Activated T-cell treated with anti-CD3 and anti-CD28 coated beads for 48 hours (primary cell): ENCODE measurements around the gene USP33.
"Not testable (repeated sequence)": the region's sequence is repeated elsewhere in the genome, so short reads cannot be mapped to it uniquely, and the experiment has no call there.

ENCODE experiments used
- DNase-seq: peaks from one replicate; pipeline ENCODE4 v3.0.0-alpha.2; 2020; ENCODE audit warnings: low read depth

Gene USP33

DNA sequence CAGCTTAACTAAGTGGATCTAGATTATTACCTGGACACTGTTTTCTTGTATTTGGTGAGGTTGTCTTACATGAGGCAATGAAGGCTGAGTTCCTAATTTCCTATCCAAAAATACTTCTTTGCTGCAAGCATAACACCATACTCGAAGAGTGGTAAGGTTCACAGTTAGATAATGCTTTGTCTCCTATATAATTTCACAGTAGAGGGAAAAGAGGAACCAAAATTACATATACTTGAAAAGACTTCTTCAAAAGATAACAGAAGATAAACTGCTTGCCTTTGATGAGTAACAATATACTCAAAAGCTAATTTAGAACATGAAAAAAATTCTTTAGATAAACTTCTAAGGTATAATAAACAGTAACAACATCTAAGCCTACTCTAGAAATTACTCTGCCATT, 20.4 kb downstream of the USP33 start:
- DNase-seq: no peak

DNA sequence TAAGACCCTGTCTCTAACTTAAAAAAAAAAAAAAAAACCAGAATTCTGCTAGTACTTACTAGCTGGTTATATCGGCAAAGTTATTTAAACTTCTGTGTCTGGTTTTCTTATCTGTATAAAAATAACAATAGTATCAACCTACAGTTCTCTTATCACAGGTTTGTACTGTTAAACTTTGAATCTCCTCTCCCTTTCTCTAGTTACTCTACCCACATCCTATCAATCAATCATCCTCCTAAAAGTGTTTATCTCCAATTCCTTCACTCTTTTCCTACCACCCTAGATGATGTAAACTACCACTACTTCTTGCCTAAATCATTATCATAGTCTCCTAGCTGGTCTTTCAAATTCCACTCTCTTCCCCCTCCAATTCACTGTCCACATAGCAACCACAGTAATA, 27.6 kb downstream of the USP33 start:
- DNase-seq: no peak

DNA sequence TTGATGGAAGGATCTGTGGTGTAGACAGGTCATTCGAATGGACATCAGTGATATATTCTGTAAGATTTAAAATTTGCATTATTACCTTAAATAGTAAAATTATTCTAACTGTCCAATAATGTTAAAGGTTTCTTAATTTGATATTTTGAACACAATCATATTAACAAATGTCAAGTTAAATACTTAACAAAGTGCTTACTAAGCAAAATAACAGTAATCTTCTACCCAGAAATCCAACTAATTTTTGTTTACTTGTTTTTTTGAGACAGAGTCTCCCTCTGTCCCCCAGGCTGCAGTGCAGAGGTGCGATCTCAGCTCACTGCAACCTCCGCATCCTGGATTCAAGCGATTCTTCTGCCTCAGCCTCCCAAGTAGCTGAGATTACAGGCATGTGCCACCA, 33.9 kb downstream of the USP33 start:
- DNase-seq: no peak

DNA sequence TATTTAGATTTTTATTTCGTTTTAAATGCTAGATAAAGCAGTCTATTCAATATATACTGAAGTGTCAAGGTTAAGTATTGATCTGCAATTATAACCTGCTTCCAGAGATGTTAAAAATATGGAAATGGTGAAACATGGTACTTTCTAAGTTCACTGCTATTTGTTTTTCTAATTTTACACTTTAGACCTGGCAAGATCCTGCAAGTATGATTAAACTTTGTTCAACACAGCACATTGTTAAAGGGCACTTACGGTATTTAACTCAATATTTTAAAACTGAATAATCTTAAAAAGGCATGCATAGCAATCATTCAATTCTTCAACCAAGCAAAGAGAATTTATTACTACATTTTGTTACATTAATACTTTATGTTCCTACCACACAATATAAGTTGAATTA, 41.5 kb downstream of the USP33 start:
- DNase-seq: no peak

DNA sequence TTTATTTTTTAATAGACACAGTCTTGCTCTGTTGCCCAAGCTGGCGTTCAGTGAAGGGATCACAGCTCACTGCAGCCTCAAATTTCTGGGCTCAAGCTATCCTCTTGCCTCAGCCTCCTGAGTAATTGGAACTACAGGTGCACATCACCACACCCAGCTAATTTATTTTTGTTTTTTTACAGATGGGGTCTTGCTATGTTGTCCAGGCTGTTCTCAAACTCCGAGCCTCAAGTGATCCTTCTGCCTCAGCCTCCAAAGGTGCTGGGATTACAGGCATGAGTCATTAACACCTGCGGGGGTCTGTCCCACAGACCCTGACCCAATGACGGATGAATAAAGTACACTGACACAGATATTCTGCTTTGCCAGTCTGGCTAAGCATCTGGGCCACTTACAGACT, 43.6 kb downstream of the USP33 start:
- no peak for DNase-seq

DNA sequence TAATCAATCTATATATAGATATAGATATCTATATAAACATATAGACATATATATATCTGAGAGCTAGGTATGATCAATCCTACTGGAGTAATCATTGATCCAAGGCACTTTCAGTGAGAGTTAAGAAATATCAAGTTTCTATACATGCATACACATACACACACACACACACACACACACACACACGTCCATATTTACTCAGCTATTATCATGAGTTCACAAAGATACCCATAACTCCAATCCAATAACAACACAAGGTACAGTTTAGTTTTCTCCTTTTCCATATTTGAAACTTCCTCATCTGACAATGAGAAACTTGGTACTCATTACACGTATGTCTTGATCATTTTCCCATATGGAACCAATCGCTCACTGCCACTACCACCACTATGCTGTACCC, 49.9 kb downstream of the USP33 start:
- DNase-seq: no peak

DNA sequence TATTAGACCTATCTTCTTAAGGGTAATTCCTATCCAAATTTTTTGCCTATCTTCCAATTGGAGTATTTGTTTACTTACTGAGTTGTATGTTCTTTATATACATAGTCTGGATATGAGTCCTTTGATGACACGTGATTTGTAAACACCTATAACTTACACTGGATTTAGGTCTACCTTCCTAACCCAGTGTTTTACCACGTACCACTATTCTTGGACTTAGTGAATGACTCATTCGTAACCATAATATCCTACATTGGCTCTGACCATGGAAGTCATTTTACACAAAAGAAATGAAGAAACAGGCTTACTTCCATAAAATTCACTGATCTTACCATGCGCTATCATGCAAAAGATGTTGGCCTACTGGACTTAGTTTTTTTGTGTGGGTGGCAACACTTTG, 53.3 kb downstream of the USP33 start:
- DNase-seq: no peak

DNA sequence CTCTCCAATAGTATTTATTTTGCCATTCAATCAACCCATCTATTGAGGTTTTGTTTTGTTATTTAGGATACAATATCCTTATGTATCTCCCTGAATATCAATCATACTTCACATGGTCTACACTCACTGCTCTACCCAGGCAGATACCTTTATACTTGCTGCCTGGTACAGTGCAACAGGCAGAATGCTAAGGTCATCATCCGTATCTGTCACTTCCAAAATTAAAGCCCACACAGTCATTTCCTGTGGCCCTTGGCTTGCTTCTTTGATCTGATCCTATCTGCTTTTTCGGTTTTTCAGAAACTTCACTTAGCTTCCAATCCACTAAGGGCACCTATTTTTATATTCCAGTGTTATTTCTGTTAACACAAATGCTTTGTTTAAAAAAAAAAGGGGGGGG, 54.9 kb downstream of the USP33 start:
- no peak for DNase-seq

DNA sequence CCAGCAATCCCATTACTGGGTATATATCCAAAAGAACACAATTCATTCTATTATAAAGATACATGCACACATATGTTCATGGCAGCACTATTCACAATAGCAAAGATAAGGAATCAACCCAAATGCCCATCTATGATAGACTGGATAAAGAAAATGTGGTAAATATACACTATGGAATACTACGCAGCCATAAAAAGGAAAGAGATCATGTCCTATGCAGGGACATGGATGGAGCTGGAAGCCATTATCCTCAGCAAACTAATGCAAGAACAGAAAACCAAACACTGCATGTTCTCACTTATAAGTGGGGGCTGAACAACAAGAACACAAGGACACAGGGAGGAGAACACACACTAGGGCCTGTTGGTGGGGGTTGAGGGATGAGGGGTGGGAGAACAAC, 60.0 kb downstream of the USP33 start:
- DNase-seq: not testable (repeated sequence)

DNA sequence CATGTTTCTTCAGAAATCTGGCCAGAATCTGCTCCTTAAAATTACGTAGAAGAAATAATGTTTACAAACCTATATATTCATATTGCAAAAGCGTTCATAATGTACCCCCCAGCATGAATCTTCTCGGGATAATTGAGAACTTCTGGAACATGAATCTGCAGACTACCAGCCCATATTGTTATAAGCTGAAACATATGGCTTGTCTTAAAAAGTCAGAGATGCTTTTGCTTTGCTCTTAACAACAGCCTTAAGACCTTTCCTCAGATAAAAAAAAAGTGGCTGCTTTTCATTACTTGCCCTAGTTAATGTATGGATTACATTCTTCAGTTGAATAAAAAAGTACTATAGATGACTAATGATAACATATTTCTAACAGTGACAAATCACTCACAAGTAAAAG, 62.2 kb downstream of the USP33 start:
- DNase-seq: no peak

DNA sequence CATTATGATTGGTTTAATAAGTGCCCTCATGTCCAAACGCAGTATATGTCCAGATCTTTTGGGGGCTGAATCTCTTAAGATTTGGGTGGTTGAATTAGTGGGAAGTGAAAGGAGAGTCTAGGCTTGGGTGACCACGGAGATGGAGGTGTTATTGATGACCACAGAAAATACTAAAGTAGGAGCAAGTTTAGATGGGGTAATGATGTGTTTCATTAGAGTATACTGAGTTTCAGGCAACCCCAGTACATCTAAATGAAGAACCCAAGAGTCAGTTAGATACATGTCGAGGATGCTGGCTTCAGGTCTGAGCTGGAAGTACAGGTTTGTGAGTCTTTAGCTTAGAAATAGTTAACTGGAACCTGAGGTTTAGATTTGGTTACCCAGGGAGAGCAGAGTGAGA, 70.7 kb downstream of the USP33 start:
- no peak for DNase-seq

DNA sequence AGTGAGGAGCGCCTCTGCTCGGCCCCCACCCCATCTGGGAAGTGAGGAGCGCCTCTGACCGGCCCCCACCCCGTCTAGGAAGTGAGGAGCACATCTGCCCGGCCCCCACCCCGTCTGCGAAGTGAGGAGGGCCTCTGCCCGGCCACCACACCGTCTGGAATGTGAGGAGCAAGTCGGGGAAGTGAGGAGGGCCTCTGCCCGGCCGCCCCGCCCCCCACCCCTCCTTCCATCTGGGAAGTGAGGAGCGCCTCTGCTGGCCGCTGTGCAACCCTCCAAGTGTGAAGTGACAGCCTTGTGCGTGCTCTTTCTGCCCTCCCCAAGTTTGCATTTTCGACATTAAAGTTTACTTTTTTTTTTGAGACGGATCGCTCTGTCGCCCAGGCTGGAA, 72.1 kb downstream of the USP33 start:
- no peak for DNase-seq

DNA sequence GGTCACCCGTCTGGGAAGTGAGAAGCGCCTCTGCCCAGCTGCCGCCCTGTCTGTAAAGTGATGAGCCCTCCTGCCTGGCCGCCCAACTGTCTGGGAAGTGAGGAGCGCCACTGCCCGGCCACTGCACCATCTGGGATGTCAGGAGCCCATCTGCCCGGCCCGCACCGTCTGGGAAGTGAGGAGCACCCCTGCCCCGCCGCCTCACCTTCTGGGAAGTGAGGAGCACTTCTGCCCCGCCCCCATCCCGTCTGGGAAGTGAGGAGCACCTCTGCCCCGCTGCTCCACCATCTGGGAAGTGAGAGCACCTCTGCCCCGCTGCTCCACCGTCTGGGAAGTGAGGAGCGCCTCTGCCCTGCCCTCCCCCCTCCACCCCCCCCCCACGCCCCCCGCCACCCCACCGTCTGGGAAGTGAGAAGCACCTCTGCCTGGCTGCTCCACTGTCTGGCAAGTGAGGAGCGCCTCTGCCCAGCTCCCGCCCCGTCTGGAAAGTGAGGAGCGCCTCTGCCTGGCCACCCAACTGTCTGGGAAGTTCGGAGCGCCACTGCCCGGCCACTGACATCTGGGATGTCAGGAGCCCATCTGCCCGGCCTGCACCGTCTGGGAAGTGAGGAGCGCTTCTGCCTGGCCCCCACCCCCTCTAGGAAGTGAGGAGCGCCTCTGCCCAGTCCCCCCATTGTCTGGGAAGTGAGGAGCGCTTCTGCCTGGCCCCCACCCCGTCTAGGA, 72.7 kb downstream of the USP33 start:
- no peak for DNase-seq

DNA sequence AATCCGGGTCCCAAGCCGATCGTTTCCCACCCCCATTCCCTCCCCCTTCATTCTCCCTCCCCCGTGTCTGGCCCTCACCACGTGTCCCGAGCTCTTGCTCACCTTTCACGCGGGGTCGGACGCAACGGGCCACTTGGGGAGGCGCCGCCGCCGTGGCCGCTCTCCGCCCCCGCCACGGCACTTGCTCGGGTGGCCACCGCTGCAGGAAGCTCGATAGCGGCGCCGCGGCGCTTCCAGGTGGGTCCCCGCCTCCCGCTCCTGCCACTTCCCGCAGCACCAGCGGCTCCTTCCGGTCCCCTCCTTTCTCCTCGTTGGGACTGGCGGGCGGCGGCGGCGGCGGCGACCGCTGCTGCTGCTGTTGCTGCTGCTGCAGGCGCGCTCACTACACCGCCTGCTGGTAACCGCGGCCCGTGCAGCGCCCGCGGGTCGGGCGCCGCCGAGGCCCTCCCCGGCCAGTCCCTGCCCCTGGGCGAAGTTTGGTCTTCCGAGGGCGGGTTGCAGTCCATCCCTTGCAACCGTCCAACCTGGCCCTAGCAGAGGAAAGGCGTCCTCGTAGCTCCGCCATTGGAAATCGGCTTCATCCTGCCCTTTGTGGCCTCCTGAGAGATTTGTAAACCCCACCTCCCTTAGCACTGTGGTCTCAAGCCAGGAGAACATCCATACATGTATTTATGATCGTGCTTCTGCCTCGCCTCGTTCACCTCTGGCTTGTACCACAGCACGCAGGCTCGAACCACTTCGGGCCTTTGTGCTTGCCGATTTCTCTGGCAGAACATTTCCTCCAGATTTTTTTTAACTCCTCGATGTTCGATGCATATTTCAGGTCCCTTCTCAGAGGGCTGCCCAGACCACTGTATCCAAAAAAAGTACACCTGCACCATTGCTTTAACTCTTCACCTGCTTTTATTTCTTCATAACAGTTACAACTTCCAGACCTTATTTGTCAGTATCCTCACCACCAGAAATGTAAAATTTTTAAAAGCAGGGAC, 76.2 kb downstream of the USP33 start:
- peak; percentile 93 for DNase-seq

DNA sequence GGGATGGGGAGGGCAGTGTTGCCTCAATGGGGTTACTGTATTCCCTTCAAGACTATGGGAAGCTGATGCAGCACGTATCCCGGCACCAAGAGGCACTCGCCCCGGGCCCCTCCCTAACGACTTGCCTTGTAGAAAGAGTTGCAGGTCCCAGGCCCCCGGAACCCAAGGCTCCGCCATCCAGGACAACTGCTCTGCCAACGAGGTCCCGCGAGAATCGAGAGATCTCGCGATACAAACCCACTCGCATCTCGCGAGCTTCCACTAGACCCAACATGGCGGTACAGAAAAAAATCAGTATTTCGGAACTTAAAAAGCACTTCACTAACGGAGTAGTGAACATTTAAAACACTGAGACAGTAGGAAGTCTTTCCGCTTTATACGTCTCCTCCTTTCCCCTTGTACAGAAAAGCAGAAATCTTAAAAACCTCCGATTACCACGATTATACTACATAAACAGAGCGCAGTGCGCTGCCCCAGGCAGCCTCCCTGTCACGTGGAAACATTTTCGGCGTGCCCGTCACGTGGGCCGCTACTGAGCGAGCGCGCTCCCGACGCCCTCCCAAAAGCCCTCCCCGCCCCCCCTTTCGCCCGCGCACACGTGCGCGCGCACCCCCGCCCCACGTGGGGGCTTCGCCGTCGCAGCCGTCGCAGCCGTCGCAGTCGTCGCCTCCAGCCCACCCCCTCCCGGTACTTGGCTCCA, 77.0 kb downstream of the USP33 start, which contains the start of gene ZZZ3:
TSS of gene ZZZ3 (minus strand) at position 199 of the 700 bp plus-strand sequence. CDS start 49,304 bp downstream, outside the sequence.
- DNase-seq: peak; percentile 86

DNA sequence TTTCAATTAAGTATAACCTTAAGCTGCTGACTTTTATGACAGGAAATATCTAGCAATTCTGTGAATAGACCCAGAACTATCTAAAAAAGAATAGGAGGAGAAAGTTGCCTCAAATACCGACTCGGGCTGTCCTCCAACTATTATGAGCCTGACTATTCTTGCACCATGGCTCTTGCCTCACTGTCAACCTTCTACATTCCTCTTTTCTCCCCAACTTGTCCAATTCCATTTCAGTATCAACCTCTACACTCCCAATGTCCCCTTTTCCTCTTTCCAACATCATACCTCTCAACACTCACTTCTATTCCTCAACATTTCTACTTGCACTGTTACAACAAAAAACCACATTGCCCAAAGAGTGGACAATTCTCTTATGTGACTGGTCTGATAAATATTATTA, 79.5 kb downstream of the USP33 start:
- DNase-seq: no peak

DNA sequence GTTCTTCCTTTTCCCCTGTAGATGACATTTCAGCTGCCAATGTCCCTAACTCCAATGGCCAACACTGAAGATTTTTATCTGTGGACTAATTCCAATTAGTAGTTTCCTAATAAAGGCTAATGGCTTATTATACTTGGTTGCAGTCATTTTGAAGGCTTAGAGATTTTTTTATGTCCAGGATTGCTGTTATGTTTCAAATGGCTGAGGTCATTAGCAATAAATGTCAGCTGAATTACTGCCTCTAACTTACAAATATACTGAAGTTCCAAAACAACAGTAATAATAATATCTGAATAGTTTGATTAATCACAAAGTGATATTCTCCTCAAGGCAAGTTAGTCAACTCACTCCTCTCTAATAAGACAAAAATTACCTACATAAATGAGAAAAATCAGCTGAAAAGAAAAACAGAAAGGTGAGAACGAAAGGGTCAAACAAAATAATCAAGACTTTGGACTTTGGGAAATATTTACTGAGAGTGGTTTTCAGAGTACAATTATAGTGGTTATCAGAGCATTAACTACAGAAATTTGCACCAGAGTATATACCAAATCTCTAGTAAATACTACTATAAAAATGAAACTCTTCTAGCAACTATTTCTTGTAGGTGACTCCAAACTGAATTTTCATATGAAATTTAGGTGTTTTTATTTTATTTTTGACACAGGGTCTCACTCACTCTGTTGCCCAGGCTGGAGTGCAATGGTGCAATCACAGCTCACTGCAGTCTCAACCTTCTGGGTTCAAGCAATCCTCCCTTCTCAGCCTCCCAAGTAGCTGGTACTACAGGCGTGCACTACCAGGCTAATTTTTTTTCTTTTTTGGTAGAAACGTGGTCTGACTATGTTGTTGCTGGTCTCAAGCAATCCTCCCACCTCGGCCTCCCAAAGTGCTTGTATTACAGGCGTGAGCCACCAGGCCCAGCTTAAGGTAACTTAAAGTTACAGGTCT, 80.7 kb downstream of the USP33 start:
- DNase-seq: no peak

DNA sequence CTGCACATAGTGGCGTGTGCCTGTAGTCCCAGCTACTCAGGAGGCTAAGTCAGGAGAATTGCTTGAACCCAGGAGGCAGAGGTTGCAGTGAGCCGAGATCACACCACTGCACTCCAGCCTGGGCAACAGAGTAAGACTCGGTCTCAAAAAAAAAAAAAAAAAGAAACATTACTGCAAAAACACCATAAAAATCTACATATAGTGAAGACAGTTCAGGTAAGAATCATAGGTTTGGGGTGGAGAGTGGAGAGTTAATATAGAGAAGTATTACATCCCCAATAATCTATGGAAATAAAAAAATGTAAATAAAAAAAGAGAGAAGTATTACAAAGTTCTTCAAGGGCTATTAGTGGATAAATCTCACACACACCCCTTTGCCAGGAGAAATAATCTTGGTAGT, 84.8 kb downstream of the USP33 start:
- DNase-seq: not testable (repeated sequence)

DNA sequence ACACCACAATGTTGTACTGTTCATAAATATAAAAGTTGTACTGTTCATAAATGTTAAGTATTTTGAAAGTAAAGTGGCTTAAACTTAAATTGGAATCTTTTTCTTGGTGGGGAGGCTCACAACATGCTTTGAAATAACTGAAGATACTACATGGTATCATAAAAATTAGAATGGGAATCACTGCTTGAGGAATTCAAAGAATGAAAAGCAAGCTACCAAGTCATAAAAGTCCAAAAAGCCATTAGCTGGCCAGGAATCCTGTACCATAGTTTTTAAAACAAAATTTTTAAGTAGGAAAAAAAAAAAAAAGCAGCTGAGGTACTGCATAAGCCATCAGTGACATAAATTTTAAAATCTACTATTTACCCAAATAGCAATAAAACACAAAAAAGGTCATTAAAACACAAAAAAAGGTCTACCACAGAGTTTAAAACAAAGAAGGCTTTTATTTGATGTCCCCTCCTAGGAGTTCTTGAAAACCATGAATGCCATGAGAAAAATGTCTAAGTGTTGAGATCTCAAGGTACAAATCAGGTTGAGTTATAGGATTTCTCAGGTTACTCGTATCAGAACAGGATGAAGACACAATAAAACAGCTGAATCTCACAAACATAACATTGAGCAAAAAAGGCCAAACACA, 85.8 kb downstream of the USP33 start:
- DNase-seq: no peak

DNA sequence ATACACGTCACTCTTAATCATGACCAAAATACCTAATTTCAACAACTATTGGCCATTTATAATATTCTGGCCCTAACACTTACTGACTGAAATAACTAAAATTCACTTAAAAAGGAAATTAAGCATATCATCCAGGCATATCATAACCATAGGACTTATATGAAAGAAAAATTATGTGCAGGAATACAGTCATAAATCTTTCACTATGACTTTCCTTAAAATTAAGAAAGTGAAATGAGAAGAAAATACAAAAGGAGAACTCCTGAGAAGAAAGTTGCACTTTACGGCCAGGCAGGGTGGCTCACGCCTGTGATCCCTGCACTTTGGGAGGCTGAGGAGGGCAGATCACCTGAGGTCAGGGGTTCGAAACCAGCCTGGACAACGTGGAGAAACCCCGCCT, 86.6 kb downstream of the USP33 start:
- no peak for DNase-seq

DNA sequence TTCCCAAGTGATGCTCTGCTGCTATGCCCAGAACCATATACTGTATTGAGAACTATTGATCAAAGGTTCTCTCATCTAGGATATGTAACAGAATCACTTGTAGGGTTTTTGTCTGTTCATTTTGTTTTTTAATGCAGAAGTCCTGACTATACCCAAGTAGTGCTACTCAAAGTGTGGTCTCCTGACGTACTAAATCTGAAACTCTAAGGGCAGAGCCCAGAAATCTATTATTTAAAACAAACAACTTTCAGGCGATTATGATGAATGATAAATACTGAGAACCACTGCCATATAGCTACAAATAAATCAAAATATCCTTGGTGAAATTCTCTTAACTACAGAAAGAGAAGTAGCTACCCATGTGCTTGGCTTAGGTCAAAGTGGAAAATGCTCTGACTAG, 87.3 kb downstream of the USP33 start:
- DNase-seq: no peak
